ENCODE measurements around the gene FBXL13. TPM values are rescaled to one million over a fixed set of nuclear protein-coding genes. Genes with fewer than 3 reads are reported as not detected.
"Not testable (repeated sequence)": the region's sequence is repeated elsewhere in the genome, so short reads cannot be mapped to it uniquely, and the experiment has no call there.

FBXL13 gene
- total and polyA plus RNA-seq, 2 experiments from 2014 or later = 1.2 to 2.5 TPM

GRCh38 chr7:103093429-103093828 is 18.8 kb upstream of the FBXL13 start (continued):
- TF ChIP-seq REST (IDR thresholded peaks at IDR 0.05; ENCODE audit: unreplicated experiment) = no peak
- TF ChIP-seq CTCF (conservative IDR thresholded peaks at IDR 0.05; ENCODE audit: low read depth in 2 of 2) = no peak
- no peak for TF ChIP-seq NANOG (IDR thresholded peaks at IDR 0.05; ENCODE audit: borderline replicate concordance)
- TF ChIP-seq EZH2 (IDR thresholded peaks at IDR 0.05; ENCODE audit: low read depth, unreplicated experiment) = no peak
- TF ChIP-seq EZH2phosphoT487 (IDR thresholded peaks at IDR 0.05; ENCODE audit: unreplicated experiment) = no peak
- no peak for TF ChIP-seq CREB1 (CRISPR knock-in tag; IDR thresholded peaks at IDR 0.05; ENCODE audit: low read depth)

GRCh38 chr7:103092321-103092720 is 17.7 kb upstream of the FBXL13 start:
- not testable (repeated sequence) for H4K20me1 ChIP-seq (replicated peaks; ENCODE audit: insufficient read depth); H3K4me1 Mint-ChIP-seq; H3K9me3 Mint-ChIP-seq; H3K36me3 ChIP-seq (ENCODE audit: insufficient read depth); H2AFZ ChIP-seq; H3K27ac ChIP-seq (ENCODE audit: low read depth); H3K4me3 ChIP-seq; H3K27ac Mint-ChIP-seq; DNase-seq (ENCODE audit: low spot score); H3K9me2 ChIP-seq (ENCODE audit: insufficient read depth); H3K79me2 ChIP-seq (replicated peaks; ENCODE audit: insufficient read depth); H3K27me3 ChIP-seq (ENCODE audit: insufficient read depth); H3K27me3 Mint-ChIP-seq (ENCODE audit: insufficient read depth, low read depth, poor library complexity); H3F3A ChIP-seq (replicated peaks; ENCODE audit: low read depth); H3K4me1 ChIP-seq (ENCODE audit: insufficient read depth); H3K4me2 ChIP-seq; H3K4me3 Mint-ChIP-seq; ATAC-seq
- H3K36me3 Mint-ChIP-seq (ENCODE audit: low read depth) = peaks cover 45% of the 10 kb centered on the region

GRCh38 chr7:103083210-103083609 is 8.6 kb upstream of the FBXL13 start:
- no peak overlapping the region for H2AFZ ChIP-seq
- no peaks in the 10 kb centered on the region for H3K27me3 ChIP-seq (ENCODE audit: insufficient read depth)
- H3K9me2 ChIP-seq (ENCODE audit: insufficient read depth) = no peaks in the 10 kb centered on the region
- H4K20me1 ChIP-seq (replicated peaks; ENCODE audit: insufficient read depth) = no peaks in the 10 kb centered on the region
- no peak overlapping the region for H3K4me3 ChIP-seq
- peaks cover 14% of the 10 kb centered on the region for H3K4me1 Mint-ChIP-seq
- H3K36me3 Mint-ChIP-seq (ENCODE audit: low read depth) = peaks cover 24% of the 10 kb centered on the region; the same call in 2 of the 3 replicates
- no peaks in the 10 kb centered on the region for H3F3A ChIP-seq (replicated peaks; ENCODE audit: low read depth)
- H3K4me2 ChIP-seq = no peak overlapping the region
- no peak overlapping the region for H3K27ac Mint-ChIP-seq
- H3K4me1 ChIP-seq (ENCODE audit: insufficient read depth) = peaks cover 14% of the 10 kb centered on the region
- H3K36me3 ChIP-seq (ENCODE audit: insufficient read depth) = peaks cover 19% of the 10 kb centered on the region; the same call in 1 of the 2 replicates
- H3K27me3 Mint-ChIP-seq (ENCODE audit: insufficient read depth, low read depth, poor library complexity) = peaks cover 3% of the 10 kb centered on the region
- ATAC-seq = no peak
- DNase-seq (ENCODE audit: low spot score) = no peak
- no peak overlapping the region for H3K27ac ChIP-seq (ENCODE audit: low read depth)
- no peaks in the 10 kb centered on the region for H3K9me3 Mint-ChIP-seq
- no peak overlapping the region for H3K4me3 Mint-ChIP-seq
- H3K79me2 ChIP-seq (replicated peaks; ENCODE audit: insufficient read depth) = peaks cover 49% of the 10 kb centered on the region
- TF ChIP-seq ZNF462 (CRISPR knock-in tag; IDR thresholded peaks at IDR 0.05) (no peak), POLR2AphosphoS5 (IDR thresholded peaks at IDR 0.05; ENCODE audit: low read depth) (no peak), CREB1 (CRISPR knock-in tag; IDR thresholded peaks at IDR 0.05; ENCODE audit: low read depth) (no peak), NANOG (IDR thresholded peaks at IDR 0.05; ENCODE audit: borderline replicate concordance) (no peak), JUNB (IDR thresholded peaks at IDR 0.05; ENCODE audit: unreplicated experiment) (no peak)

All from GM23338 (cell line).